Muscle layer of duodenum (tissue), 2 donors: Measurements from ENCODE around the gene THNSL1.

ENCODE experiments used
- H3K27ac ChIP-seq: one replicate; pipeline ENCODE4 v1.7.0; 2013; ENCODE audit warnings: mild to moderate bottlenecking, low read length
- H3K27me3 ChIP-seq: one replicate; pipeline ENCODE4 v1.7.0; 2013; ENCODE audit warnings: low read depth, mild to moderate bottlenecking, control low read depth, low read length
- H3K36me3 ChIP-seq, 2 donors: one replicate each; pipeline ENCODE4 v1.7.0; 2013; ENCODE audit warnings: low read length in 2 of 2, control low read depth in 1 of 2, mild to moderate bottlenecking in 1 of 2; ENCODE audit not compliant: insufficient read depth in 2 of 2, control insufficient read depth in 1 of 2
- H3K4me1 ChIP-seq, 2 donors: one replicate each; pipeline ENCODE4 v1.7.0; 2013; ENCODE audit warnings: low read length in 2 of 2, mild to moderate bottlenecking in 2 of 2, control low read depth in 1 of 2, moderate library complexity in 1 of 2; ENCODE audit not compliant: insufficient read depth in 2 of 2, control insufficient read depth in 1 of 2
- H3K4me3 ChIP-seq, 2 donors: one replicate each; pipeline ENCODE4 v1.7.0; 2013; ENCODE audit warnings: low read length in 2 of 2, low read depth in 1 of 2, mild to moderate bottlenecking in 1 of 2
- H3K9me3 ChIP-seq, 2 donors: one replicate each; pipeline ENCODE4 v1.7.0; 2013; ENCODE audit warnings: low read length in 2 of 2, control low read depth in 1 of 2, mild to moderate bottlenecking in 1 of 2; ENCODE audit not compliant: control insufficient read depth in 1 of 2
- donor health status: healthy.

The THNSL1 gene

GRCh38 chr10:25039531-25039930, 23.1 kb downstream of the THNSL1 start:
- Histone ChIP-seq H3K4me3 (no peak overlapping the region), H3K4me1 (no peaks in the 10 kb centered on the region), H3K27ac (no peak overlapping the region), H3K9me3 (no peaks in the 10 kb centered on the region), H3K27me3 (no peaks in the 10 kb centered on the region), H3K36me3 (no peaks in the 10 kb centered on the region)

- H3K27ac ChIP-seq, result no peak overlapping the region
These were observed 30.2 kb downstream of the THNSL1 start for GRCh38 chr10:25046641-25047040.

GRCh38 chr10:25047088-25047487, 30.7 kb downstream of the THNSL1 start:
- peaks cover 0 to 6% of the 10 kb centered on the region in 2 donors for H3K9me3 ChIP-seq
- no peak overlapping the region for H3K27ac ChIP-seq
- H3K27me3 ChIP-seq, result no peaks in the 10 kb centered on the region
- H3K4me3 ChIP-seq, result no peak overlapping the region
- no peaks in the 10 kb centered on the region for H3K4me1 ChIP-seq
- H3K36me3 ChIP-seq, result peaks cover 0 to 3% of the 10 kb centered on the region in 2 donors

More at GRCh38 chr10:25046641-25047040, 30.2 kb downstream of the THNSL1 start:
- Histone ChIP-seq H3K4me1 (no peaks in the 10 kb centered on the region), H3K4me3 (no peak overlapping the region), H3K36me3 (peaks cover 0 to 3% of the 10 kb centered on the region in 2 donors), H3K27me3 (no peaks in the 10 kb centered on the region), H3K9me3 (peaks cover 0 to 5% of the 10 kb centered on the region in 2 donors)

GRCh38 chr10:25047591-25048301, 31.3 kb downstream of the THNSL1 start:
- Histone ChIP-seq H3K27me3 (no peaks in the 10 kb centered on the region), H3K4me3 (no peak overlapping the region), H3K36me3 (peaks cover 0 to 3% of the 10 kb centered on the region in 2 donors), H3K27ac (no peak overlapping the region), H3K4me1 (no peaks in the 10 kb centered on the region), H3K9me3 (peaks cover 0 to 6% of the 10 kb centered on the region in 2 donors)

- H3K4me3 ChIP-seq, result no peak overlapping the region
- no peak overlapping the region for H3K27ac ChIP-seq
- no peaks in the 10 kb centered on the region for H3K27me3 ChIP-seq
These were observed 32.0 kb downstream of the THNSL1 start for GRCh38 chr10:25048450-25048849.

GRCh38 chr10:25049966-25050365, 33.6 kb downstream of the THNSL1 start:
- Histone ChIP-seq H3K9me3 (peaks cover 0 to 6% of the 10 kb centered on the region in 2 donors), H3K4me3 (no peak overlapping the region), H3K36me3 (peaks cover 0 to 3% of the 10 kb centered on the region in 2 donors), H3K27ac (no peak overlapping the region), H3K4me1 (no peaks in the 10 kb centered on the region), H3K27me3 (no peaks in the 10 kb centered on the region)

More at GRCh38 chr10:25048450-25048849, 32.0 kb downstream of the THNSL1 start:
- Histone ChIP-seq H3K36me3 (peaks cover 0 to 3% of the 10 kb centered on the region in 2 donors), H3K9me3 (peaks cover 0 to 6% of the 10 kb centered on the region in 2 donors), H3K4me1 (no peaks in the 10 kb centered on the region)

GRCh38 chr10:25050402-25050801, 34.0 kb downstream of the THNSL1 start:
- Histone ChIP-seq H3K36me3 (peaks cover 0 to 3% of the 10 kb centered on the region in 2 donors), H3K4me1 (no peaks in the 10 kb centered on the region), H3K9me3 (peaks cover 0 to 6% of the 10 kb centered on the region in 2 donors), H3K27ac (no peak overlapping the region), H3K27me3 (no peaks in the 10 kb centered on the region), H3K4me3 (no peak overlapping the region)

GRCh38 chr10:25052012-25052411, 35.6 kb downstream of the THNSL1 start:
- Histone ChIP-seq H3K36me3 (peaks cover 0 to 3% of the 10 kb centered on the region in 2 donors), H3K27ac (no peak overlapping the region), H3K4me3 (no peak overlapping the region), H3K27me3 (no peaks in the 10 kb centered on the region), H3K4me1 (no peaks in the 10 kb centered on the region), H3K9me3 (peaks cover 0 to 6% of the 10 kb centered on the region in 2 donors)

GRCh38 chr10:25056726-25057125, 40.3 kb downstream of the THNSL1 start:
- H3K27me3 ChIP-seq, result no peaks in the 10 kb centered on the region
- H3K4me3 ChIP-seq, result no peak overlapping the region
- H3K4me1 ChIP-seq, result no peaks in the 10 kb centered on the region
- no peaks in the 10 kb centered on the region for H3K36me3 ChIP-seq
- no peak overlapping the region for H3K27ac ChIP-seq
- H3K9me3 ChIP-seq, result peaks cover 0 to under 1% of the 10 kb centered on the region in 2 donors

GRCh38 chr10:25057886-25058285, 41.5 kb downstream of the THNSL1 start:
- Histone ChIP-seq H3K4me1 (no peaks in the 10 kb centered on the region), H3K36me3 (no peaks in the 10 kb centered on the region), H3K9me3 (no peaks in the 10 kb centered on the region), H3K4me3 (no peak overlapping the region), H3K27me3 (no peaks in the 10 kb centered on the region), H3K27ac (no peak overlapping the region)

- Histone ChIP-seq H3K4me3 (no peak overlapping the region), H3K9me3 (no peaks in the 10 kb centered on the region), H3K27ac (no peak overlapping the region), H3K27me3 (no peaks in the 10 kb centered on the region), H3K4me1 (no peaks in the 10 kb centered on the region), H3K36me3 (no peaks in the 10 kb centered on the region)
These were observed 43.6 kb downstream of the THNSL1 start for GRCh38 chr10:25059990-25060389.

GRCh38 chr10:25061125-25061524, 44.7 kb downstream of the THNSL1 start:
- H3K4me3 ChIP-seq, result no peak overlapping the region
- H3K9me3 ChIP-seq, result no peaks in the 10 kb centered on the region
- H3K36me3 ChIP-seq, result no peaks in the 10 kb centered on the region
- no peak overlapping the region for H3K27ac ChIP-seq
- no peaks in the 10 kb centered on the region for H3K27me3 ChIP-seq
- no peaks in the 10 kb centered on the region for H3K4me1 ChIP-seq
